HG03432 (cell line): ENCODE results near the gene TMEM8B.

Experiments
- ATAC-seq: cut with Tn5 transposase; IDR thresholded peaks from one replicate; pipeline ENCODE4 v1.9.1; 2021; ENCODE audit warnings: mild to moderate bottlenecking, moderate library complexity; ENCODE audit not compliant: unreplicated experiment

Gene TMEM8B

DNA sequence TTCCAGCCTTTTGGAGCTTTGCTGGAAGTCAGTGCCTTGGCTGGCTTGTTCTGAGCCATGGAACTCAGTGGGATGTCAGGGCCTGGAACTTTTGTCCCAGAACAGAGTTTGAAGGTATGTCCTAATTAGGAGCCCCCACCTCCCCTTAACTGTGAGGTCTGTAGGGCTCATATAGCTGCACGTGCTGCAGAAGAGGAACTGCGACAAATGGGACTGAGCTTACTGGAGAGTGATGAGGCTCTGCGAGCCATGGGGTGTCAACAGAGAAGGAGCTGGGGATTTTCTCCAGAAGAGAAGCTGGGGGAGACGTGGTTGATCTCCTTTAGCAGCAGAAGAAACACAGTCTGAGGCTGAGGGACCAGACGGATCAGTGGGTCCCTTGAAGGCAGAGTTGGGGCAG, 10.9 kb downstream of the TMEM8B start:
- no peak for ATAC-seq

GRCh38 chr9:35840881-35841644, 12.0 kb downstream of the TMEM8B start:
- ATAC-seq, result no peak

DNA sequence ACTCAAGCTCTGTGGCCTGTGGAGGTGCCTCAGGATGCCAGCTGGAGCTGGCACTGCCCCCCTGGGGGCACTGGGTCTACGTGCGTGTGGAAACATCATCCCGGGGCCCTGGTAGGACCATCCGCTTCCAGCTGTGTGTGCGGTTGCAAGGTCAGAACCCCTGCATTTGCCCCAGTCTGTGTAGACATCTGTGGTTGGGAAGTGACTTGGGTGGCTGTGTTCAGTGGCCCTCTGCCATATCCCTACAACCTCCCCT, 12.5 kb downstream of the TMEM8B start:
- no peak for ATAC-seq

DNA sequence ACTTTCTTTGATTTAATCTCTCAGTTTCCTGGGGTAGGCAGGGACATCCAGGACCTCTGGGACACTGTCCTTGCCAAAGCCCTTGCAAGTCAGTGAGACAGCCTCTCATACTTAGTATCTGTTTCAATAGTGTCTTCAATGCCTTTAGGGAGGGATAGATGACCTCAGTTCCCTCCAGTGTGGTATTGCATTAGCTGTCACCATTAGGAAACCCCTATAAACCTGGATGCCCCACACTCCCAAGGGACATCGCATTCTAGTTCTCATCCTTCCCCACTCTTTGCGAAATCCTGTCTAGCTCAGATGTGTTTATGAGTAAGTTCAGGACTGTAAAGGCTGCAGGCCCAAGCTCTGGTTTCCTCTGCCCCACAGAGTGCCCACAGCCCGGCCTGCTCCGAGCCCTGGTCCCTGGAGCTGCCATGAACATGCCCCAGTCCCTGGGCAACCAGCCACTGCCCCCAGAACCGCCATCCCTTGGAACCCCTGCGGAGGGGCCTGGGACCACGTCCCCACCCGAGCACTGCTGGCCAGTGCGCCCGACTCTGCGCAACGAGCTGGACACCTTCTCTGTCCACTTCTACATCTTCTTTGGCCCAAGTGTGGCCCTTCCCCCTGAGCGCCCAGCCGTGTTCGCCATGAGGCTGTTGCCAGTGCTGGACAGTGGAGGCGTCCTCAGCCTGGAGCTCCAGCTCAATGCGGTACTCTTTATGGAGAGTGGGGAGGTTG, 13.2 kb downstream of the TMEM8B start:
- ATAC-seq, result no peak

DNA sequence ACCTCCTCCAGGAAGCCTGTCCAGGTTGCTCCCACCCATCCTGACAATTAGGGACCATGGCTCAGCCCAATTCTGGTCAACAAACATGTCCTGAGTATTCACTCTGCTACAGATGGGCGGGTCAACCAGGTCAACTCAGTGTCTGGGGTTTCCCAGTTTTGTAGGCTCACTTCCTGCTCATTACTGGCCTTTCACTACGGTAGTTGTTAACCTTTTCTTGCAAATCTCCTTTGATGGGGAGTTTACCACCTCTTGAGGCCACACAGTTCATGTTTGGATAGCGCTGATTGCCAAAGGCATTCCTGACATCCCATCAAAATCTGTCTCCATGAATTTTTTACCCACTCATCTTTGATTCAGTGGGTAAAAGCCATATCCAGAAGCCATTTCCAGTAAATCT, 13.8 kb downstream of the TMEM8B start:
- no peak for ATAC-seq

DNA sequence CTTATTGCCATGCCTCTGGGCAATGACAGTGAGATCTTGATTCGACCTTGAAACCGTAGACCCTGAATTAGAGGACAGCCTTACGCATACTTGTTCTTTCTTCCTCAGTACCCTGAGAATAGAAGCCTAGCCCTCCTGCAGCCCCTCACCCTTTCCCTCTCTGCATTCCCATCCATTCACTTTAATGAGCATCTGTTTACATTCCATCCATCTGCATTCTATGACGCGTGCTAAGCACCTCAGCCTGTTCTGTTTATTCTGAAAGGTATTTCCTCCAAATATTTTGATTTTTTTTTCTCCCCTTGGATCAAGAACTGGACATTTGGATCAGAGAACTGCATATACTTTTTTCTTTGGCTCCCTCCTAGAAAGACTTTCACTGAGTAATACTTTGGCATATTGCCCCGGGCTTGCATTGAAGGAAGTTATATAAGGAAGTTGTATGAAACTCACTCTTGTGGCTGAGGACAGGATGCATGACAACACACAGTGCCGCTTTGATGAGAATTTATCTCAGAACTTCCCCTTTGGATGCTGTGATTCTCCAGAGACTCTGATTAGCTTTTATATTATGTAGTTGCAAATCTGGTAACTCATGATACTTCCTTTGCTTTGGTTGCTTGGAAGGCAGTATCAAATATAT, 15.7 kb downstream of the TMEM8B start:
- ATAC-seq, result no peak

GRCh38 chr9:35845824-35846771, 17.1 kb downstream of the TMEM8B start:
- ATAC-seq, result no peak

DNA sequence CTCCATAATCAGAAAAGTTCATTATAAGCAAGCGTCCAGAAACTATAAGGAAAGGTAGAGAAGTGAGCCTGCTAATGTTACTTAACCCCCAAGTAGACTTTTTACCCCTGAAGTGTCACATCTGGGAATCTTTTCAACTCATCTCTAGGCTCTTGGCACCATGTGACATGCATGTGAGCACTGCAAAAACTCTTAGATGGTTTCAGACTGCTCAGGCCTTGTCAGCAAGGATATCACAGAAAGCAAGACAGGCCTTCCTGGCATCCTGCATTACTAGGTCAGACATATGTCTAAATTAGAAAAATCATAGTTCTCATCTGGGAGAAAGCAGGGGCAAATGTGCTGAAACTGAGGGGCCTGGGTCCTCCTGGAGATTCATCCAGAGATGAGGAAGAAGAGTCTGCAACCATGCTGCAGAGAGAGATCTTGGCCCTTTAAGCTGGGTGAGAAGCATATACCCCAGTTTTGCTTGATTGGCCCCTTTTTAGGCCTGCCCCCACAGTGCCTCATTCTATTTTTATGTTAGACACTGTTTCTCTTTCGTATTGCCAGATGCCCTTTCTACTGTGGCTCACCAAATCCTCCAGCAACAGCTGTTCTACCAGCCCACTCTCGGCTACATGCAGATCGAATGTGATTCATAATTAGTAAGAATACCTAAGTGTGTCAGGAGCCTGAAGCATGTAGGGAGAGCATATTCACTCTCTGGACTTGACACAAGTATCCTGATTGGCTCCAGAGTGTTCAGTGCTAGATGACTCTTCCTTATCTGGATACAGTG, 19.0 kb downstream of the TMEM8B start:
- ATAC-seq, result peak; percentile 95

DNA sequence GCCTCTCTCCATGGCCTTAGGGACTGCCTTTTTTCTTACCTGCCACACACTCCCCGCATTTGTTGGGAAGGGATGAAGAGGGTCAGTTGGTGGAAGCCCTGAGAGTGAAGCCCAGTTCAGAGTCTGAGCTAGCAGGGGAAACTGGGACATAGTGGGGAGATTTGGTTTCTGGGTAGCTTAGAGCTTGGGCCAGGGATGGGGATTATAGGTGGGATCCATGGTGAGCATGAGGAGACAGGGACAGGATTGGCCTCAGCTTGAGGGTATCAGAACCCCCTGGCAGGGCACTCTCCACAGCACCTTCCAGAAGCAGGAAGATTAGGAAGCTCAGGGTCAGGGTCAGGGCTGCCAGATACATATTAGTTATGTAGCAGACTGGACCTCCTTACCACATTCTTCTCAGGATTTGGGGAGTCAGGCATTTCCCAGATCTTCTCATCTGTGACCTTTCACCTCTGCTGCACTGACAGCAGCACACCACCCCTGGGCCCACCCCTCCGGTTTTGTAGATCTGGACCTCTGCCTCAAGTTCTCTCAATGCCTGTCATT, 23.3 kb downstream of the TMEM8B start:
- no peak for ATAC-seq

DNA sequence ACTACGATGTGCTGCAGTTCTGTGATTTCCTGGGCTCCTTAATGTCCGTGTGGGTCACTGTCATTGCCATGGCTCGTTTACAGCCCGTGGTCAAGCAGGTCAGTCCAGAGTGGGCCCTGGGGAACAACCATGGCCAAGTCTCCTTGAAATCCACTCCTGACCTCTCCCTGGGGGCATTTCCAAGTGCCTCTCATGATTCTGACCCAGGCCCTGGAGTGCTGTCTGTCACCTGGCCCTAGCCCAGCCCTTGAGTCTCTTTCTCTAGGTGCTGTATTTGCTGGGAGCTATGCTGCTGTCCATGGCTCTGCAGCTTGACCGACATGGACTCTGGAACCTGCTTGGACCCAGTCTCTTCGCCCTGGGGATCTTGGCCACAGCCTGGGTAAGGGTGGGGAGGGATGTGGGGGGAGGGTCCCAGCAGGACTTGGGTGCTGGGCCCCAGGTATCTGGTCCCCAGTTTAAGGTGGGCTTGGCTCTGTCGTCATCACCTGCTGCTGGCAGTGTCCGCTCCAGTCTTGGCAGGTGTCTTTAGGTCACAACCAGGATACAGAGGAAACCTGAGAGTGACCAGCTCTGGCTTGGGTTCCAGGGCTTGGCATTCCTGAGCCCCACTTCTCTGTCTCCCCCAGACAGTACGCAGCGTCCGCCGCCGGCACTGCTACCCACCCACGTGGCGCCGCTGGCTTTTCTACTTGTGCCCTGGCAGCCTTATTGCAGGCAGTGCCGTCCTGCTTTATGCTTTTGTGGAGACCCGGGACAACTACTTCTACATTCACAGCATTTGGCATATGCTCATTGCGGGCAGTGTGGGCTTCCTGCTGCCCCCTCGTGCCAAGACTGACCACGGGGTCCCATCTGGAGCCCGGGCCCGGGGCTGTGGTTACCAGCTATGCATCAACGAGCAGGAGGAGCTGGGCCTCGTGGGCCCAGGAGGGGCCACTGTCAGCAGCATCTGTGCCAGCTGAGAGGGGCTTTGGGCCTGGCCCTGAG, 24.1 kb downstream of the TMEM8B start:
- no peak for ATAC-seq

DNA sequence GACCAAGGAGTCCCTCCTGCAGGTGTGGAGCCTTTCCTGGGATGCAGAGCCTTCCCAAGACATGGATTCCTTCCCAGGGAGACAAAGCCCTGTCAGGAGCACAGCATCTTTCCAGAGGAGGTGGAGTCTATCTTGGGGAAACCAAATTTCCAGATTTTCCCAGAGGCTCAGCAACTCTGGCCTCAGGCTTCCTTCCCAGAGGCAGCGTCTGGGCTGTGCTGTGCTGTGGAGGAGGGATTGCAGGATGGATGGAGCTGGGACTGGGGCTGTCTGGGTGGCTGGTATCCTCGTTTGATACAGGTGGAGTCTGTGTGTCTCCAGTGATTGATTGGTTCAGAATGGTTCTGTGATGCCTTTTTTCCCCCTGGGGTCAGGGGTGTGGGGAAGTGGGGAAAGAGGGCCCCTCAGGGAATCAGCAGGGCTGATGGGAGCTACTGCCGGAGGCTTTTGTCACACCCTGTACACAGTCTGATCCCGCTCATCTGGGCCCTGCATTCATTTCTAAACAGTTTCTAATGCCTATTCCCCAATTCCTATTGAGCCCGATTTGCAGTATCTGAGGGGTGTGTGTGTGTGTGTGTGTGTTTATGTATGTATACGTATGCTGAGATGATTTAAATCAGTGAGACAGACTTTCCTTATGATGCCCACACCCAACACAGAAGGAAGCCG, 25.2 kb downstream of the TMEM8B start:
- no peak for ATAC-seq

GRCh38 chr9:35856206-35856605, 27.2 kb downstream of the TMEM8B start:
- no peak for ATAC-seq

DNA sequence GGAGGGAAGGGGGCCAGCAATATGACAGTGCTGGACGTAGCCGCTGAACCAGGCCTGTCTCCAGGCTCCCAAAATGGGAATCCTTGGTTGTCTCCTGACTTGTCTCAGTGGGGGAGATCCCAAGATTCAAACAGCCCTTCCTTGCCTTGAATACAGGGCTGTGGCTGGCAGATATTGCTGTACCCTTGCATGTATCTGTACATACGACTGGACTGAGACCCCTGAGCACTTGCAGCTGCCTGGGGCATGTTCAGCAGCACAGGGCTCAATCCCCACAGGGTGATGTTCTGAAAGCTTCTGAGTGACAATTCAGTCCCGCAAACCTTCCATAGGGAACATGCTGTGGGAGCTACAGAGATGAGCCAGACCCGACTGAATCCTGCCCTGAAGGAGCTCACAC, 27.9 kb downstream of the TMEM8B start:
- ATAC-seq, result no peak

DNA sequence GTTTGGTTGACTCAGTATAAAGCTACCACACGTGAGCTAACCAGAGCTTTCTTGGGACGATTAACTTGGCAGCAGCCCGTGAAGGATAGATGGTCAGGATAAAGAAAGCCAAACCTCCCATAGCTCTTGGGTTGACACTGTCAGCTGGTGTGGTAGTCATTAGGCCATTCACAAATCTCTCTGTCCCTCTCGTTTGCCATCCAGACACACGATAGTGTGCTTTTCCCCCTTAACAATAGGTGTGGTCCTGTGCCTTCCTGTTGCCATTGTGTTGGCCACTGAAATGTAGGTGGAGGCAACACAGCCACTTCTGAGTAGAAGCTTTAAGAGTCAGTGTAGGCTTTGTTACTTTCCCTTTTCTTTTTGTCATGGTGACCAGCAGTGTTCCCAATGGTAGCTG, 29.4 kb downstream of the TMEM8B start:
- no peak for ATAC-seq

- no peak for ATAC-seq
Measured at GRCh38 chr9:35859310-35859989, 30.4 kb downstream of the TMEM8B start.

DNA sequence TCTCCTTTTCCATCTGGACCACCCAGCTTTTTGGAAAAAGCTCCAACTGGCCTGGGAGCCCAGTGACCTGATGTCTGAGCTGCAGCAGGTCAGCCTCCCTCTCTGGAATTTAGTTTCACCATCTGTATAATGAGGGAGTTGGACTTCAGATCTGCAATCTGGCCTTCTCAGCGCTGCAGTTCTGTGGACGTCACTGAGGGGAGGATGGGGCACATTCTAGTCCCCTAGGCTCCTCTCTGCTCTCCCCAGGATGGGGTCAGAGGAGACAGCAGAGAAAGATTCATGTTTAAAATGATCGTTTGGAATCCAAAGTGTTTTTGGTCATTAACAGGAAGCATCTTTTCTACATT, 30.9 kb downstream of the TMEM8B start:
- no peak for ATAC-seq

DNA sequence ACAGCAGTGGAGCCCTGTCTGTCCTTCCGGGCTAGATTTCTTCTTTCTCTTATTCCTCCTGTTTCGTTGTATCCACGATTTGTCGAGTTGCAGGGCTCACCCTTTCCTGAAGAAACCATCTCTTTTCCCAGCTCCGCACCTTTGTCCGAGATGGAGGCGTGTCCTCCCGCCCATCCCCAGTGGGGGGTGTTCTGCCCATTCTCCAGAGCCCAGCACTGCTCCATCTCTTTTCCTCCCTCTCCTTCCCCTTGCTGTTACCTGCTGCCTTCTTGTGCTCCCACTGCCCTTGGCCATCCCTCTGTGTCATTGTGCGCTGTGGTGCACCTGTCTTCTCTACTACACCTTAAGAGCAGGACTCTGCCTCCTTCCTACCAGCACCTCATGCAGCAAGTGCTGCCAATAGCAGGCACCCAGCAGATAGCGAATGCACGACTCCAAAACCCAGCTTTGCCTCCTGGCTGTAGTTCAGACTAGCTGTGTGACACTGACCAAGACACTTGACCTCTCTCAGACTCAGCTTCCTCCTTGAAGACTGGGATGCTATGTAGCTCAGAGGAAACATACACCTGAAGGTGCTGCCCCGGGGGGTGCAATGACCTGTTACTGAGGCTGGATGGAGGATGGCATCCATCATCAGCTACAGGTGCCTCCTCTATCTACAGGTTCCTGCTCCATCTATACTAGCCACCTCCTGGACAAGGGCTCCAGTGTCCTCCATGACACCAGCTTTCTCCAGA, 32.3 kb downstream of the TMEM8B start:
- ATAC-seq, result no peak
